DND-41 (cell line): Measurements from ENCODE around the gene ELF1.

ENCODE experiments used
- CTCF ChIP-seq: IDR thresholded peaks from 2 replicates; pipeline ENCODE4 v1.5.1; 2012; ENCODE audit warnings: borderline replicate concordance, low read length, moderate library complexity, mild to moderate bottlenecking; ENCODE audit not compliant: poor library complexity, severe bottlenecking; ENCODE audit errors: extremely low read depth
- EZH2 ChIP-seq: IDR thresholded peaks from 3 replicates; pipeline ENCODE4 v1.6.1; 2012; ENCODE audit warnings: borderline replicate concordance, low read depth, mild to moderate bottlenecking, moderate library complexity, low read length, inconsistent platforms; ENCODE audit not compliant: severe bottlenecking

DNA sequence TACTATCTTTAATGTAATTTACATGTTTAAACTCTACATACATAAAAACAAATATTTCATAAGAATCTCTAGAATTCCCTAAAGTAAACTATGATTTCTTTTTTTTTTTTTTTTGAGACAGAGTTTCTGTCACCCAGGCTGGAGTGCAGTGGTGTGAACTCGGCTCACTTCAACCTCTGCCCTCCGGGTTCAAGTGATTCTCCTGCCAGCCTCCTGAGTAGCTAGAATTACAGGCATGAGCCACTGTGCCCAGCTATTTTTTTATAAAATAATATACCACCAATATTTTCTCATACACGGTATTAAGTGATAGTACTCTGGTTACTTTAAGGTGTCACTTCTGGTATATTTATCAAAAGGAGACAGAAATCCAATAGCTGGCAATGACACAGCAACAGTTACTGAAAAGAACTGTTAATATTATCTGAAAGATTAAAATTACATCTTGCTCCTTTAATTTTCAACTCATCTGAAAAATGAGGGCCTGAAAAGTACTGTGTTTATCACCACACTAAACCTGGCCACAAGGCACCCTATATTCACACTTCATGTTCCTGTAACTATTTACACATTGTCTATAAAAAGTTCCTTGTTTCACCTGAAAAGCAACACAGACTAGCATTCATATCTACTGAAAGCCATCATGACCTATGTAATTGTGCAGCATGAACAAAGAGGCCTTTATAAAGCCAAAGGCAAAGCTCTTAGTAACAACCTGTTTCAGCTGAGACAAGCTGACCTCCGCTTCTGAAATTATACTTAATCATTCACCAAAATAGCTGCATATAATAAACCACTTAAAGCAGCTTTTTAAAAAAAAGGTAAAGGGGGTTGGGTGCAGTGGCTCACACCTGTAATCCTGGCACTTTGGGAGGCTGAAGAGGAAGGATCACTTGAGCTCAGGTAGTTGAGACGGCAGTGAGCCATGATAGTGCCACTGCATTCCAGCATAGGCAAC is 123.6 kb downstream of the ELF1 start:
- TF ChIP-seq CTCF: no peak
- TF ChIP-seq EZH2: no peak
